Neuronal stem cell (in vitro differentiated cells): ENCODE measurements around the gene BMPR1A.
A peak's percentile ranks its signal among the peaks of the same experiment; 100 is the strongest.

Experiments
- DNase-seq: peaks from one replicate; pipeline ENCODE4 v3.0.0-alpha.2; 2013; ENCODE audit warnings: low spot score
- H2AFZ ChIP-seq: one replicate; pipeline ENCODE4 v1.6.1; 2013; ENCODE audit warnings: mild to moderate bottlenecking, low read length, inconsistent platforms
- H2AK5ac ChIP-seq: 2 replicates; pipeline ENCODE4 v1.6.1; 2013; ENCODE audit warnings: low read depth, mild to moderate bottlenecking, inconsistent platforms, low read length, moderate library complexity, mixed read lengths
- H2BK120ac ChIP-seq: 2 replicates; pipeline ENCODE4 v1.6.1; 2013; ENCODE audit warnings: low read depth, mild to moderate bottlenecking, inconsistent platforms, low read length, moderate library complexity, mixed read lengths
- H2BK12ac ChIP-seq: one replicate; pipeline ENCODE4 v1.6.1; 2013; ENCODE audit warnings: low read length, inconsistent platforms
- H2BK15ac ChIP-seq: 2 replicates; pipeline ENCODE4 v1.6.1; 2013; ENCODE audit warnings: mild to moderate bottlenecking, low read length, inconsistent platforms, mixed read lengths
- H2BK5ac ChIP-seq: one replicate; pipeline ENCODE4 v1.6.1; 2013; ENCODE audit warnings: inconsistent platforms, mild to moderate bottlenecking, low read length, moderate library complexity
- H3K14ac ChIP-seq: one replicate; pipeline ENCODE4 v1.6.1; 2013; ENCODE audit warnings: low read length, inconsistent platforms
- H3K18ac ChIP-seq: 2 replicates; pipeline ENCODE4 v1.6.1; 2013; ENCODE audit warnings: low read length, inconsistent platforms
- H3K23ac ChIP-seq: 2 replicates; pipeline ENCODE4 v1.6.1; 2013; ENCODE audit warnings: low read depth, mild to moderate bottlenecking, mixed read lengths, low read length, inconsistent platforms; ENCODE audit not compliant: poor library complexity
- H3K27ac ChIP-seq: replicated peaks from 3 replicates; pipeline ENCODE4 v1.5.1; 2013; ENCODE audit warnings: low read length, inconsistent platforms
- H3K27me3 ChIP-seq, 3 experiments: 2 replicates each; pipeline ENCODE4 v1.6.1; 2013; ENCODE audit warnings: low read length in 3 of 3, mild to moderate bottlenecking in 2 of 3, inconsistent platforms in 1 of 3, low read depth in 1 of 3, mixed read lengths in 1 of 3, moderate library complexity in 1 of 3; ENCODE audit not compliant: control insufficient read depth in 3 of 3, insufficient read depth in 3 of 3
- H3K36me3 ChIP-seq, 2 donors: replicated peaks in 1 of 2; 2 replicates each; pipeline ENCODE4 v1.6.1; 2013; ENCODE audit warnings: low read length in 2 of 2; ENCODE audit not compliant: control insufficient read depth in 2 of 2, insufficient read depth in 2 of 2
- H3K4ac ChIP-seq: 2 replicates; pipeline ENCODE4 v1.6.1; 2013; ENCODE audit warnings: inconsistent platforms, mild to moderate bottlenecking, low read length, moderate library complexity
- H3K4me1 ChIP-seq, 2 donors: 1 replicate in 1 of 2; 2 replicates in 1 of 2; pipeline ENCODE4 v1.6.1; 2013; ENCODE audit warnings: low read length in 2 of 2, low read depth in 1 of 2; ENCODE audit not compliant: control insufficient read depth in 2 of 2, insufficient read depth in 1 of 2
- H3K4me2 ChIP-seq: one replicate; pipeline ENCODE4 v1.6.1; 2013; ENCODE audit warnings: mild to moderate bottlenecking, low read length, inconsistent platforms; ENCODE audit not compliant: insufficient read depth, poor library complexity, severe bottlenecking
- H3K4me3 ChIP-seq, 2 donors: 2 replicates each; pipeline ENCODE4 v1.5.1; 2013; ENCODE audit warnings: low read length in 2 of 2, mild to moderate bottlenecking in 2 of 2, inconsistent platforms in 1 of 2, moderate library complexity in 1 of 2
- H3K79me1 ChIP-seq: one replicate; pipeline ENCODE4 v1.6.1; 2013; ENCODE audit warnings: low read depth, mild to moderate bottlenecking, inconsistent platforms, low read length, moderate library complexity
- H3K9ac ChIP-seq: one replicate; pipeline ENCODE4 v1.6.1; 2013; ENCODE audit warnings: mild to moderate bottlenecking, low read depth, low read length, inconsistent platforms; ENCODE audit not compliant: poor library complexity
- H3K9me3 ChIP-seq, 2 donors: replicated peaks in 1 of 2; 2 replicates each; pipeline versions ENCODE3 to v1.6.1; 2013; ENCODE audit warnings: low read length in 2 of 2, mild to moderate bottlenecking in 2 of 2, inconsistent platforms in 1 of 2, low read depth in 1 of 2, mixed read lengths in 1 of 2, moderate library complexity in 1 of 2; ENCODE audit not compliant: control insufficient read depth in 2 of 2, insufficient read depth in 1 of 2
- H4K8ac ChIP-seq: one replicate; pipeline ENCODE4 v1.6.1; 2013; ENCODE audit warnings: low read depth, mild to moderate bottlenecking, inconsistent platforms, low read length, moderate library complexity
- H4K91ac ChIP-seq: one replicate; pipeline ENCODE4 v1.6.1; 2013; ENCODE audit warnings: low read length, low read depth, mild to moderate bottlenecking, inconsistent platforms; ENCODE audit not compliant: poor library complexity
- WGBS, 2 donors: extraction: QIAGEN DNeasy Blood & Tissue Kit; methylation state at CpG; one replicate each; pipeline ENCODE4 v1.1.7; 2013; ENCODE audit warnings: missing lambda C conversion rate in 2 of 2, mixed read lengths in 1 of 2; ENCODE audit not compliant: insufficient read length in 2 of 2, insufficient replicate concordance in 1 of 2; ENCODE audit errors: extremely low coverage in 2 of 2; 5-methylcytosine and 5-hydroxymethylcytosine counted together

Gene BMPR1A

DNA sequence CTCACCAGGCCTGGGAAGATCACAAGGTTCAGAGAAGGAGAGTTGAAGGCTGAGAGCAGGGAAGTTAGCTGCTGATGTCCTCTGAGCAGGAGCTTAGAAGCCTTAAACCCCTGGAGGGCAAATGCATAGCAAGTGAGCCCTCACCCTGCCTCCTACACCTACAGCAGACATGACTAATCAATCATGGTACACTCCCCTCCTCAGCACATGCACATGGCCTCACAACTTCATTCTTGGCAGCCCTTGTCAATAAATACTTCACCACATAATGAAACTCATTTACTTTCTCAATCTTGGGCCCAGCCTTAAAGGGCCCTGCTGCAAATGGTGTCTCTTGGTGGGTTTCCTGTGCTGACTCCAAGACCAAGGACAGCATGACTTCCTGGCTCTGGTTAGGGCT lies 188.1 kb downstream of the BMPR1A start:
- H3K4me3 ChIP-seq = no peak overlapping the region
- H3K9me3 ChIP-seq = no peaks in the 10 kb centered on the region
- H2BK5ac ChIP-seq = no peak overlapping the region
- no peaks in the 10 kb centered on the region for H3K36me3 ChIP-seq
- H3K27ac ChIP-seq = no peak overlapping the region
- H3K27me3 ChIP-seq = no peaks in the 10 kb centered on the region
- no peak overlapping the region for H3K14ac ChIP-seq
- no peaks in the 10 kb centered on the region for H3K79me1 ChIP-seq
- no peak overlapping the region for H4K8ac ChIP-seq
- H3K9ac ChIP-seq = no peak overlapping the region
- no peak overlapping the region for H3K18ac ChIP-seq
- no peak overlapping the region for H2AFZ ChIP-seq
- no peak for DNase-seq
- H3K23ac ChIP-seq = no peak overlapping the region
- no peak overlapping the region for H2BK12ac ChIP-seq
- no peak overlapping the region for H2BK15ac ChIP-seq
- peaks cover 0 to 3% of the 10 kb centered on the region in 2 donors for H3K4me1 ChIP-seq
- H3K4ac ChIP-seq = no peak overlapping the region
- H3K4me2 ChIP-seq = no peak overlapping the region
- peak overlapping the region; percentile 20 for H4K91ac ChIP-seq
- peak overlapping the region; percentile 57 for H2AK5ac ChIP-seq
- no peak overlapping the region for H2BK120ac ChIP-seq

DNA sequence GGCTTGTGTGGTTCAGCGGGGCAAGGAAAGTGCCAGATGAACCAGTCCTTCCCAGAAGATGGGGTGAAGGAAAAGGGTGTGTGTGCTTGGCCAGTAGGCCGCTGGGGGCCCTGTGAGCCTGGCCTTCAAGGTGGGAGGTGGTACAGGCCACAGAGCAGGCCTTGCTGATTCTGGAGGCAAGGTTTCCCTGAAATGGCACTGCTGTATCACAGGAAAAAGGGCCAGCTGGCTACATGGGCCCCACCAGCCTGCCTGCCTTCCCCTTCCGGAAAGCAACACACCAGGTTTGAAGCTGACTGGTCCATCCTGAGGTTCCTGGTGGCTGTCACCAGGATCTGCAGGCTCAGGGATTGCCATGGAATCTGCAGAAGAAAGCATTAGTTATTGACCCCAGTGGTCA lies 188.5 kb downstream of the BMPR1A start:
- H2BK12ac ChIP-seq = peak overlapping the region; percentile 94
- H2BK15ac ChIP-seq = peak overlapping the region; percentile 77
- no peak overlapping the region for H3K9ac ChIP-seq
- no peak overlapping the region for H2BK5ac ChIP-seq
- no peak overlapping the region for H3K14ac ChIP-seq
- no peak overlapping the region for H3K27ac ChIP-seq
- H3K23ac ChIP-seq = peak overlapping the region; percentile 61
- H3K79me1 ChIP-seq = no peaks in the 10 kb centered on the region
- DNase-seq = no peak
- no CpG with 5 or more reads among the region's 3 CpGs for WGBS, 2 donors
- no peaks in the 10 kb centered on the region for H3K36me3 ChIP-seq
- H4K91ac ChIP-seq = no peak overlapping the region
- no peaks in the 10 kb centered on the region for H3K27me3 ChIP-seq
- H3K18ac ChIP-seq = peak overlapping the region; percentile 74
- no peak overlapping the region for H4K8ac ChIP-seq
- no peak overlapping the region for H3K4me3 ChIP-seq
- H2AK5ac ChIP-seq = peak overlapping the region; percentile 88
- H2BK120ac ChIP-seq = no peak overlapping the region
- no peak overlapping the region for H3K4me2 ChIP-seq
- no peaks in the 10 kb centered on the region for H3K9me3 ChIP-seq
- peaks cover 0 to 3% of the 10 kb centered on the region in 2 donors for H3K4me1 ChIP-seq
- H2AFZ ChIP-seq = peak overlapping the region; percentile 77
- H3K4ac ChIP-seq = no peak overlapping the region

DNA sequence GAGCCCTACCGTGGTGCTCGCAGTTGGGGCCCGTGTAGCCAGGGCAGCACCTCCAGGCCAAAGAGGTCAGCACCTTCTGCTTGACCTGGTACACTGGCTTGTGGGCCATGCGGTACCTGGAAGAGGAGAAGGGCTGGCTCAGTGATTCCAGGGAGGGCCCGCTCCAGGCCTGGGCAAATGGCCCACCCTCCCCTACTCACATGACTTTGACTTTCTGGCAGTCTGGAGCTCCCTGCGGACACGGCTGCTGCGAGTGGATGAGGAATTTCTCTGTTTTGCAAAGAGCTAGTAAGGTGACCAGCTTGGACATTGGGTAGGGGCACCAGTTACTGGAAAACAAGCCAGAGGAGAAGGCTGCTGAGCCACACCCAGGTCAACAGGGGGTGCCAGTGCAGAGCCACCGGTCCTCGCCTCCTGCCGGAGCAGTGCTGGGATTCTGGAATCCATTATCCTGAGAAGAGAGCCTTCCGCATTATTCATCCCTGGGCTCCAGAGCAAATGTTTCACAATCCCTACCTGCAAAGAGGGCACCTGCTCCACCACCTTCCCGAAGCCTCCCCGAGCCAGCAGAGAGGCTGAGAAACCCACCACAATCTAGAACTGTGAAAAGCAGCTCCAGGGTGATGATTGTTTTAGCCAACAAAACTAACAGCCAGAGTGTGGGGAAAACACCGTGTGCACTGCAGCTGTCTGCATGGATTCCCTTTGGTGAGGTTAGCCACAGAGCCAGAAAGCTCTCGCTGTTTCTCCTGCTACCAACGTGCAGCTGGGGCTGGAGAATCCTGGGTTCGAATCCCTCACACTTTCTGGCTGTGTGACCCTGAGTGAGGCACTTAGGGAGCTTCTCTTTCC lies 189.2 kb downstream of the BMPR1A start:
- H3K4me3 ChIP-seq = no peak overlapping the region
- H3K4ac ChIP-seq = no peak overlapping the region
- WGBS, 2 donors = no CpG with 5 or more reads among the region's 18 CpGs
- no peak overlapping the region for H4K8ac ChIP-seq
- H3K14ac ChIP-seq = no peak overlapping the region
- no peak overlapping the region for H3K27ac ChIP-seq
- H4K91ac ChIP-seq = no peak overlapping the region
- no peaks in the 10 kb centered on the region for H3K79me1 ChIP-seq
- peak overlapping the region; percentile 77 for H2BK15ac ChIP-seq
- H3K36me3 ChIP-seq = no peaks in the 10 kb centered on the region
- peak overlapping the region; percentile 74 for H3K18ac ChIP-seq
- H2BK5ac ChIP-seq = peak overlapping the region; percentile 30
- no peak overlapping the region for H3K23ac ChIP-seq
- H3K27me3 ChIP-seq = no peaks in the 10 kb centered on the region
- no peaks in the 10 kb centered on the region for H3K9me3 ChIP-seq
- H2AK5ac ChIP-seq = peak overlapping the region; percentile 88
- peak overlapping the region; percentile 94 for H2BK12ac ChIP-seq
- no peak overlapping the region for H2BK120ac ChIP-seq
- H3K4me1 ChIP-seq = peaks cover 0 to 3% of the 10 kb centered on the region in 2 donors
- no peak for DNase-seq
- peak overlapping the region; percentile 45 for H3K9ac ChIP-seq
- peak overlapping the region; percentile 77 for H2AFZ ChIP-seq
- H3K4me2 ChIP-seq = no peak overlapping the region

DNA sequence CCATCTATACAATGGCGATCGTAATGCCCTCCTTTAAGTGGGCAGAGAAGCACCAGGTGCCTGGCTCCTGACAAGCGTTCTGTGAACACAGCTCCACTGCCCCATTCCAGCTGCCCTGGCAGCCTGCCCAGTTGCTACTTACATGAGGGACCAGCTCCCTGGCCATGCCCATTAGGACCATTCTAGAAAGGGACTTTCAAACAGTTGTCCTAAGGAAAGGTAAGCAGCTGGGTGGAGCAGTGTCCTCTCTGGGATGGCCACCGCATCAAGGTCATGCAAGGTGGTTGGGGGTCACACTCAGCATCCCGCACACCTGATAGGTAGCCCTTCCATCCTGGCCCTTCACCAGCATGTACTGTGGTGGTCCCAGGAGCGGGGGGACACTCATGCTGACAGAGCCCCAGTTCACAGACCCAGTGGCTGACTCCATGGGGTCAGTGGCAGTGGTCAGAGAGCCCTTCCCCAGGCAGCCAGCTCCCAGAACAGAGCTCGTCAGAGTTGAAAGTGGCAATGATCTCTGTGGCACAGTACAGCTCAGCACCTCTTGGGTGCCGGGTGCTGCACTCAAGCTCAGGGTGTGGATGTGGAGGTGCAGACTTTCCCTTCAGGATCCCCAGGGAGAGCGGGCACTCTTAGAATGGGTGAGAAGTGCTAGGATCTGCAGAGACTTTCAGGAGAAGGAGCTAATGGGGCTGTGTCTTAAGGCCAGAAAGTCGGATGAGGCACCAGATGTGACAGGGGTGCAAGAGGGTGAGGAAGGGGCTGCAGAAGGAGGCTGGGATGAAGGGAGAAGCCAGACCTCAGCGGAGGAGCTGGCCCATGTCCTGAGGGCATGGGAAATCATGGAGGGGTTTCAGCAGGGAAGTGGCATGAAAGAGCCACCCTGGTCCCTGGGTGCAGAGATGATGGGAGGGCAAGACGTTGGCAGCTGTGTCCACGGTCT lies 190.1 kb downstream of the BMPR1A start:
- Histone ChIP-seq H3K14ac (no peak overlapping the region), H3K23ac (no peak overlapping the region), H3K9ac (peak overlapping the region; percentile 45), H2BK15ac (peak overlapping the region; percentile 2), H3K4me2 (no peak overlapping the region), H3K79me1 (no peaks in the 10 kb centered on the region), H3K4me3 (peak overlapping the region in 1 of 2 donors; percentile 13), H3K4ac (no peak overlapping the region), H3K36me3 (no peaks in the 10 kb centered on the region), H2BK5ac (peak overlapping the region; percentile 30), H4K91ac (peak overlapping the region; percentile 60), H2AK5ac (peak overlapping the region; percentile 70), H3K4me1 (peaks cover 0 to 3% of the 10 kb centered on the region in 2 donors), H3K27ac (no peak overlapping the region), H3K9me3 (no peaks in the 10 kb centered on the region), H2BK12ac (peak overlapping the region; percentile 46), H4K8ac (no peak overlapping the region), H3K18ac (peak overlapping the region; percentile 60), H3K27me3 (no peaks in the 10 kb centered on the region), H2BK120ac (no peak overlapping the region), H2AFZ (peak overlapping the region; percentile 77)
- DNase-seq = no peak
- no CpG with 5 or more reads among the region's 13 CpGs for WGBS, 2 donors
